Hindlimb muscle (tissue), 1 donor: ENCODE measurements around the gene ANKZF1. TPM values are rescaled to one million over a fixed set of nuclear protein-coding genes. Genes with fewer than 3 reads are reported as not detected.
A peak's percentile ranks its signal among the peaks of the same experiment; 100 is the strongest.

Source experiments
- DNase-seq: peaks from one replicate; pipeline ENCODE4 v3.0.0-alpha.2; 2013
- polyA plus RNA-seq: library from polyadenylated mRNA; unstranded; fragments of 120-200 nt; gene quantifications from one replicate; pipeline ENCODE4 v1.2.1, GENCODE V29; 2013; ENCODE audit not compliant: insufficient read length

Gene ANKZF1
- polyA plus RNA-seq, 1 donor, result 29.5 TPM

GRCh38 chr2:219282943-219283581, 53.5 kb downstream of the ANKZF1 start:
- DNase-seq, result no peak

GRCh38 chr2:219284501-219285372, 55.1 kb downstream of the ANKZF1 start:
- no peak for DNase-seq

GRCh38 chr2:219285373-219285735, 55.7 kb downstream of the ANKZF1 start:
- peak; percentile 46 for DNase-seq

- DNase-seq, result peak; percentile 71
Observed at GRCh38 chr2:219285894-219286425, 56.4 kb downstream of the ANKZF1 start.

Other genes starting within 250 kb of the ANKZF1 start
- 0.58 TPM for gene FEV, start 244.6 kb upstream of the ANKZF1 start, polyA plus RNA-seq
- gene CRYBA2, start 236.4 kb upstream of the ANKZF1 start, polyA plus RNA-seq, result not detected
- not detected for gene CFAP65, start 188.3 kb upstream of the ANKZF1 start, polyA plus RNA-seq
- gene IHH, start 168.9 kb upstream of the ANKZF1 start, polyA plus RNA-seq, result not detected
- gene NHEJ1, start 69.0 kb upstream of the ANKZF1 start, polyA plus RNA-seq, result 12.0 TPM
- gene SLC23A3, start 59.8 kb upstream of the ANKZF1 start, polyA plus RNA-seq, result 1.1 TPM
- 39.4 TPM for gene CNPPD1, start 52.9 kb upstream of the ANKZF1 start, polyA plus RNA-seq
- 42.0 TPM for gene RETREG2, start 51.5 kb upstream of the ANKZF1 start, polyA plus RNA-seq
- 21.4 TPM for gene ZFAND2B, start 23.0 kb upstream of the ANKZF1 start, polyA plus RNA-seq
- gene ABCB6, start 10.8 kb upstream of the ANKZF1 start, polyA plus RNA-seq, result 36.1 TPM
- 35.9 TPM for gene ATG9A, start 170 bp upstream of the ANKZF1 start, polyA plus RNA-seq
- 4.4 TPM for gene GLB1L, start 15.6 kb downstream of the ANKZF1 start, polyA plus RNA-seq
- 17.6 TPM for gene STK16, start 15.7 kb downstream of the ANKZF1 start, polyA plus RNA-seq
- 0.31 TPM for gene TUBA4B, start 23.4 kb downstream of the ANKZF1 start, polyA plus RNA-seq
- gene TUBA4A, start 24.1 kb downstream of the ANKZF1 start, polyA plus RNA-seq, result 112 TPM
- 97.8 TPM for gene DNAJB2, start 49.6 kb downstream of the ANKZF1 start, polyA plus RNA-seq
- gene PTPRN, start 79.6 kb downstream of the ANKZF1 start, polyA plus RNA-seq, result 0.12 TPM
- not detected for gene RESP18, start 102.9 kb downstream of the ANKZF1 start, polyA plus RNA-seq
- gene DNPEP, start 158.1 kb downstream of the ANKZF1 start, polyA plus RNA-seq, result 40.9 TPM
- gene DES, start 188.6 kb downstream of the ANKZF1 start, polyA plus RNA-seq, result 5,382 TPM
- gene SPEG, start 205.0 kb downstream of the ANKZF1 start, polyA plus RNA-seq, result 208 TPM